ENCODE results near the gene ELMO2. TPM values are rescaled to one million over a fixed set of nuclear protein-coding genes. Genes with fewer than 3 reads are reported as not detected.

ELMO2 gene
- total RNA-seq, 1 donor from 2014 or later = 91.1 TPM

GRCh38 chr20:46375771-46376170 is 30.6 kb downstream of the ELMO2 start:
- no peaks in the 10 kb centered on the region for H3K9me3 Mint-ChIP-seq
- H3K27ac Mint-ChIP-seq = no peak overlapping the region
- H3K4me3 Mint-ChIP-seq = no peak overlapping the region
- peaks cover 6% of the 10 kb centered on the region for H3K4me1 Mint-ChIP-seq (ENCODE audit: low read depth)
- no peaks in the 10 kb centered on the region for H3K27me3 Mint-ChIP-seq (ENCODE audit: insufficient read depth)
- intact Hi-C loops (cut with micrococcal nuclease) = no loop called here
- no peak for DNase-seq (ENCODE audit: low spot score)
- H3K36me3 Mint-ChIP-seq (ENCODE audit: low read depth) = peaks cover 47% of the 10 kb centered on the region

DNA sequence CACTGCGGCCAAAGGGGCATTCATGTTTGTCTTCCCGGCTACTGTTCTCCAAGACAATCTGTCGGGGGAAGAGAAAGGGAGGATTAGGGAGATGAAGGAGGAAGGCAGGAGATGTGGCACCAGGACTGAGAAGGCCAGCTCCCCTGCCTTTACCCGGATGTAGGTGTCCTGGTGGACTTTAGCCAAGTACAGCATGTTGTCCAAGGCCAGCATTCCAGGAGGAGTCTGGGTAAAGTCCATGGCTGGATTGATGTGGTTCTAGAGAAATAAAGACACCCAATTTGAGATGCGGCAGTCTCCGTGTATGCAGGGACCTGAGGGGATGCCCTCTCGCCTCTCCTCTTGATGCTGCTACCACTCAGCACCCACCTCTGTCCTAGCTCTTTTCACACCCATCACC is 32.0 kb downstream of the ELMO2 start:
- intact Hi-C loops (cut with micrococcal nuclease) = no loop called here
- H3K9me3 Mint-ChIP-seq = no peaks in the 10 kb centered on the region
- peaks cover 58% of the 10 kb centered on the region for H3K36me3 Mint-ChIP-seq (ENCODE audit: low read depth)
- H3K27me3 Mint-ChIP-seq (ENCODE audit: insufficient read depth) = no peaks in the 10 kb centered on the region
- peaks cover 9% of the 10 kb centered on the region for H3K4me1 Mint-ChIP-seq (ENCODE audit: low read depth)
- H3K4me3 Mint-ChIP-seq = no peak overlapping the region
- no peak for DNase-seq (ENCODE audit: low spot score)
- H3K27ac Mint-ChIP-seq = no peak overlapping the region

DNA sequence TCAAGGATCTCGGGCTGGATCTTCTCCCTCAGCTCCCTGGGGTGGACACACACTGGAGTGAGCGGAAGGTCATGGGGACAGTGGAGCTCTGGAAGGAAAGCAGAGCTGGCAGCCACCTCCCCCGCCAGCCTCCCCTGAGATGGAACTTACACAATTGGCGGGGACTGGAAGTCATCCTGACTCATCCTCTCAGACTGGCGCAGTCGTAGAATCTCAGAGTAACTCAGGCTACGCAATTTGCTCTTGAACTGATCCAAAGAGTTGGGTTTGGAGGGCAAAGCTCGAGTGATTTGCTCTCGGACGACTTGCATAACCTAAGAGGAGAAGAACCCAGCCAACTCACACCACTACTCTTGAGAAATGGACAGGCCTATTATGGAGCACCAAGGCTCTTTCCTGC is 34.8 kb downstream of the ELMO2 start:
- Mint-ChIP-seq H3K9me3 (no peaks in the 10 kb centered on the region), H3K4me3 (no peak overlapping the region), H3K27me3 (ENCODE audit: insufficient read depth) (no peaks in the 10 kb centered on the region), H3K36me3 (ENCODE audit: low read depth) (peaks cover 70% of the 10 kb centered on the region), H3K27ac (no peak overlapping the region), H3K4me1 (ENCODE audit: low read depth) (peaks cover 27% of the 10 kb centered on the region)
- intact Hi-C loops (cut with micrococcal nuclease) = no loop called here
- DNase-seq (ENCODE audit: low spot score) = no peak

DNA sequence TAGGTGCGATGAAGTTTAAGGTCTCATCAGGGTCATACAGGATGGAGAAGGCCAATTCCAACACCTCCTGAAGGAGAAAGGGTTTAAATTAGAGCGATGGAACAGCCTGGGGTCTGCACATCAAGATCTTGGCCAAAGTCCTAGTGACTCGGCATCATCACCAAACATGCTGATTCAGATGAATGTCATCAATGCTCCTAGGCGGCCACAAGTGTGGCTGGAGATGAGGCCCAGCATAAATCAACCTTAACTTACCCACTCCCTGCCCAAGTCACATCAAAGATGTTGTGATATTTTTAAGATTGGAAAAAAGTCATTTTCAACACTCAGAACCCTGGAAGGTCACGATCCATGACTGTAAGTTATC is 37.5 kb downstream of the ELMO2 start:
- H3K27ac Mint-ChIP-seq = peak overlapping the region; percentile 64
- intact Hi-C loops (cut with micrococcal nuclease) = loop anchor here (10.0 kb wide), 2 partner anchors 574 to 1484 kb away; partner anchors contain the start of genes DNTTIP1, WFDC3 and YWHAB
- H3K36me3 Mint-ChIP-seq (ENCODE audit: low read depth) = peaks cover 71% of the 10 kb centered on the region
- no peaks in the 10 kb centered on the region for H3K27me3 Mint-ChIP-seq (ENCODE audit: insufficient read depth)
- no peak for DNase-seq (ENCODE audit: low spot score)
- H3K4me1 Mint-ChIP-seq (ENCODE audit: low read depth) = peaks cover 43% of the 10 kb centered on the region
- no peaks in the 10 kb centered on the region for H3K9me3 Mint-ChIP-seq
- H3K4me3 Mint-ChIP-seq = no peak overlapping the region

DNA sequence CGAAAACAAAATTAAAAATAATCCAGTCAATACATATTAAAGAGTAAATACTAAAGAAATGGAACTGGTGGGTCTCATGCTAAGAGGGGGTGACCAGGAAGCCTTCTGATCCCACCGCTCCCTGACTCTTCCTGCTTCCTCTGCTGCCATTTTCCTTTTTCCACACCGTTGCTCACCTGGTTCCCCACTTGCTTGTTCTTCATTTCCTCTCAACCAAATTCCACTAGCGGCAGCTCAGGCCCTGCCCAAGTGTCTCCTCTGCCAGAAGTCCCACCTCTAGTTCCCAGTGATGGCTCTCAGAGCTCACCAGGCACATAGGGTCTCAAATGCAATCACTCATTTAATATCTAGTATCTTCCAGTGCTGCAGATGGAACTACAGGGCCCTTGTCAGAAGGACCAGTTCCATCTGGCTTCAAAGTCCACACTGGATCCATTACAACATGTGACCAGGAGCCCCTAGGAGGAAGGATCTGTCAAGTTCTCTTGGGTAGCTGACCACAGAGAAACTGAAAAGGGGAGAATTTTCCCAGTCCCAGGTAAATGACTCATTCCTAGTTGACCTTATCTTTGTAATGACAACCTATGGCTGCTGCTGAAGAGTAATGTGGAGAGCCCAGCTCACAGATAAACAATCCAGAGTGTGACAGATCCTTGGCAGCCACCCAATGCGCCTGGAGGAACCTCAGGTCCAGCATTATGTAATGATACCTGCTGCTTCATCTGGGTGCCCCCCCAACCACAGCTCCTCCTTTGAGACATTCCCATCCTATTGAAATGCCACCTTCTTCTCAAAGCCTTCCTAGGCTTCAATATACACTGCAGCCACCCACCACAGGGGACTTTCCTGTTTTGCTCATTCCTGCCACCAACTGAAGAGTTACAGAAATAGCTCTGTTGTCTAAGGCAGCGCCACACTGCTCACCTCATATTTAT is 38.2 kb downstream of the ELMO2 start:
- H3K36me3 Mint-ChIP-seq (ENCODE audit: low read depth) = peaks cover 75% of the 10 kb centered on the region
- intact Hi-C loops (cut with micrococcal nuclease) = loop anchor here (10.0 kb wide), 2 partner anchors 573 to 1483 kb away; partner anchors contain the start of genes DNTTIP1, WFDC3 and YWHAB
- no peaks in the 10 kb centered on the region for H3K9me3 Mint-ChIP-seq
- no peaks in the 10 kb centered on the region for H3K27me3 Mint-ChIP-seq (ENCODE audit: insufficient read depth)
- DNase-seq (ENCODE audit: low spot score) = no peak
- H3K27ac Mint-ChIP-seq = peak overlapping the region; percentile 64
- peaks cover 49% of the 10 kb centered on the region for H3K4me1 Mint-ChIP-seq (ENCODE audit: low read depth)
- no peak overlapping the region for H3K4me3 Mint-ChIP-seq

- H3K4me3 Mint-ChIP-seq = no peak overlapping the region
- DNase-seq (ENCODE audit: low spot score) = no peak
- no peaks in the 10 kb centered on the region for H3K9me3 Mint-ChIP-seq
- intact Hi-C loops (cut with micrococcal nuclease) = loop anchor here (10.0 kb wide), 2 partner anchors 572 to 1482 kb away; partner anchors contain the start of genes DNTTIP1, WFDC3 and YWHAB
- H3K4me1 Mint-ChIP-seq (ENCODE audit: low read depth) = peaks cover 59% of the 10 kb centered on the region
- H3K27me3 Mint-ChIP-seq (ENCODE audit: insufficient read depth) = no peaks in the 10 kb centered on the region
- peaks cover 69% of the 10 kb centered on the region for H3K36me3 Mint-ChIP-seq (ENCODE audit: low read depth)
- H3K27ac Mint-ChIP-seq = no peak overlapping the region
Observed at GRCh38 chr20:46367234-46367633, 39.2 kb downstream of the ELMO2 start.

GRCh38 chr20:46366826-46367225 is 39.6 kb downstream of the ELMO2 start:
- H3K4me3 Mint-ChIP-seq = no peak overlapping the region
- H3K27ac Mint-ChIP-seq = peak overlapping the region; percentile 35
- H3K27me3 Mint-ChIP-seq (ENCODE audit: insufficient read depth) = no peaks in the 10 kb centered on the region
- H3K4me1 Mint-ChIP-seq (ENCODE audit: low read depth) = peaks cover 62% of the 10 kb centered on the region
- peaks cover 66% of the 10 kb centered on the region for H3K36me3 Mint-ChIP-seq (ENCODE audit: low read depth)
- no peak for DNase-seq (ENCODE audit: low spot score)
- intact Hi-C loops (cut with micrococcal nuclease) = loop anchor here (10.0 kb wide), 2 partner anchors 572 to 1482 kb away; partner anchors contain the start of genes DNTTIP1, WFDC3 and YWHAB
- no peaks in the 10 kb centered on the region for H3K9me3 Mint-ChIP-seq

DNA sequence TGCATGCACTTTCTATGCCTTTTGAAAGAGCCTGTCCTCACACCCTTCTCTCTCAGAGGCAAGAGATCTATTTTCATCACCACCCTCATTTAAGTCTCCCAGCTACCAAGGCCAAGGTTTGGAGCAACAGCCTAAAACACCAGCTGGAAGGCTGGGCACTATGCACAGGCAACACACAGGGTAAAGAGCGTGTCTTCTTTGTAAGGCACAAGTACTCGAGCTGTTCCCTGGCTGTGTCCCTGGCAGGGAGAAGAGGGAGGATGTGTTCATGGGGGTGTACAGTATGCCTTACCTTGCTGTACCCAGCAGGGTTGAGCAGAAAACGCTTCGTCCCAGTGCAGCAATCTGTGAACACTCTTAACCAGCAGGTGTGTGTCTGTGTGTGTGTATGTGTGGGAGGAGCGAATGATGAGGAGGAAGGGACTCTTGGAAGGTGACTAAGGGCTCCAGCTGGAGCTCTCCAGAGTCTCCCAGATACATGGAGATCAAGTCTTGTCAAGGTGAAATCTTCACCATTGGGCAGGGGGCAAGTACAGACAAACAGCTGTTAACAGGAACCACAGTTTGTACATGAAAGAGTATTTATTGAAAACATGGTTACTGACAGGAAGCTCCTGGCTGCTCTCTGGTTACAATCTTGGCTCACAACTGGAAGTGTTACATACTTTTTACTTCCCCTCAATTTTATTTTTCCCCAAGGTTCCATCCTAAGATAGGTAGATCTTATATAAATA is 40.8 kb downstream of the ELMO2 start:
- Mint-ChIP-seq H3K27ac (no peak overlapping the region), H3K4me3 (peak overlapping the region; percentile 13), H3K36me3 (ENCODE audit: low read depth) (peaks cover 61% of the 10 kb centered on the region), H3K9me3 (no peaks in the 10 kb centered on the region), H3K4me1 (ENCODE audit: low read depth) (peaks cover 73% of the 10 kb centered on the region), H3K27me3 (ENCODE audit: insufficient read depth) (no peaks in the 10 kb centered on the region)
- DNase-seq (ENCODE audit: low spot score) = no peak
- intact Hi-C loops (cut with micrococcal nuclease) = loop anchor here (10.0 kb wide), 2 partner anchors 571 to 1481 kb away; partner anchors contain the start of genes DNTTIP1, WFDC3 and YWHAB

DNA sequence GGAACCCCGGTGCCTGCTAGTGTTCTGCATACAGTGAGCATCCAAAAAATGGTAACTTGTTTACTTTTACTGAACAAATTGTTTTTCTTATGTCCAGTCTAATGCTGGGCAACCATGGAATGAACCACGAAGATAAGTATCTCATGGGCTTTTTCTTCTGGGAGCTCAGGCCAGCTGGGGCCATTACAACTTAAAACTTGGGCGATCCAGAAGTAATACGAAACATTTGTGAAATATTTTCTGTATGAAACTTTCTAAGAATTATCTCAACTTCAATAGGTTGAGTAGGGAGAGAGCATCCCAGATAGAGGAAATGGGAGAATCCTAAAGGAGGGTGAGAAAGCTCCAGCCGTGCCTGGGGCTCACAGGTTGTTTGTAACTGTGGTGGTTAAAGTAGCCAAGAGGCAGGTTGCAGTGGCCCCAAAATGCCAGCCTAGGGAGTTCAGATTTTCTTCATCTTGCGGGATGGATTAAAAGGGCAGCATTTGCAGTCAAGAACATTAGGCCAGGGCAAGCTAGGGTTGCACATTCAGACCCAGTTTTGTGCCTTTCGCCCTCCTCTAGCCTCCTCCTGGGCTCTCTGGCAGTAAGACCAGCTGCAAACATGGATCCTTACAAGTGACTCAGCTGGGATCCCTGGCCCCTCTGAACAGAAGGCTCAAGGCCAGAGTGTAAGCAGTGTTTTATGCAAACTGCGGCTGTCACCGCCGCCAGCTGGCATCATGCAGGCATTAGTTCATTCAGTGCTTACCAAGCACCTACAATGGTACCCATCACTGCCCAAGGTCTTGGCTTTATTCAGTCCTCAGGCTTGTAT is 41.5 kb downstream of the ELMO2 start:
- Mint-ChIP-seq H3K4me3 (peak overlapping the region; percentile 93), H3K4me1 (ENCODE audit: low read depth) (peaks cover 73% of the 10 kb centered on the region), H3K9me3 (no peaks in the 10 kb centered on the region), H3K27me3 (ENCODE audit: insufficient read depth) (no peaks in the 10 kb centered on the region), H3K36me3 (ENCODE audit: low read depth) (peaks cover 54% of the 10 kb centered on the region), H3K27ac (peak overlapping the region; percentile 82)
- DNase-seq (ENCODE audit: low spot score) = no peak
- intact Hi-C loops (cut with micrococcal nuclease) = loop anchor here (1.0 to 10.0 kb wide), 10 partner anchors 41 to 1480 kb away; partner anchors contain the start of genes CDH22, DNTTIP1, ELMO2 and TP53RK

DNA sequence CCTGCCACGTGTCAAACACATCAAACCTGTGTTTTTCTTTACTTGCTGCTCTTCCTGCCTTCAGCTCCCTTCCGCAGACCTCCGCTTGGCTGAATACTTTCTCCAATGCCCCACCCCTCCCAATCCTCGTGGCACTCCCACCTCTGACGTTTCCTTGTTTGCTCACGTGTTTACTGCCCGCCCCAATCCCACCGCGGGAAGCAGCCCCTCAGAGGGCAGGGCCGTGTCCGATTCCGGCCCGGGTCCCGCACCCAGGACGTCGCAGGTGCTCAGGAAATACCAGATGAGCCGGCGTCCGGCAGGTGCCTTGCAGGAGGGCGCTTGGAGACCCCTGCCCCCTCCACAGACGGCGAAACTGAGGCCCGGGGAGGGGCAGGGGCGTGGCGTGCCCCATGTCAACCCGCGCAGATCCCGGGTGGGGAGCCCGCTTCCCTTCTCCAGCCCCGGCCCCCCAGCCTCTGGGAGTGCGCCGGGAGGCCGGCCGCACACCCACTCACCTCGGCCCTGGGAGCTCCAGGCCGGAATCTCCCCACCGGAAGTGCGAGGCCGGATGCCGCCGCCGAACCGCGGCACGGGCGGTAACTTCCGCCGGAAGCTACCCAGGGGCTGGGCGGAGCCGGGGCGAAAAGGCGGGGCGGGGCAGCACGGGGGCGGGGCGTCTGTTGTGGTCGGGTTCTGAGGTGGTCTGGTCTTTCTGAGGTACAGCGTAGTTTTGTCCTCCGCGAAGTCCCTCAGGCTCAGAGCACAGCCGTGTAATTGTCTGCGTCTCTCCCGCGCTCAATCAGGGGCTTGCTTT is 42.3 kb downstream of the ELMO2 start:
- DNase-seq (ENCODE audit: low spot score) = peak; percentile 82
- H3K27ac Mint-ChIP-seq = peak overlapping the region; percentile 82
- intact Hi-C loops (cut with micrococcal nuclease) = loop anchor here (1.0 to 10.0 kb wide), 11 partner anchors 14 to 1479 kb away; partner anchors contain the start of genes CDH22, DNTTIP1, ELMO2 and TP53RK
- no peaks in the 10 kb centered on the region for H3K27me3 Mint-ChIP-seq (ENCODE audit: insufficient read depth)
- no peaks in the 10 kb centered on the region for H3K9me3 Mint-ChIP-seq
- peak overlapping the region; percentile 93 for H3K4me3 Mint-ChIP-seq
- peaks cover 52% of the 10 kb centered on the region for H3K36me3 Mint-ChIP-seq (ENCODE audit: low read depth)
- H3K4me1 Mint-ChIP-seq (ENCODE audit: low read depth) = peaks cover 66% of the 10 kb centered on the region

DNA sequence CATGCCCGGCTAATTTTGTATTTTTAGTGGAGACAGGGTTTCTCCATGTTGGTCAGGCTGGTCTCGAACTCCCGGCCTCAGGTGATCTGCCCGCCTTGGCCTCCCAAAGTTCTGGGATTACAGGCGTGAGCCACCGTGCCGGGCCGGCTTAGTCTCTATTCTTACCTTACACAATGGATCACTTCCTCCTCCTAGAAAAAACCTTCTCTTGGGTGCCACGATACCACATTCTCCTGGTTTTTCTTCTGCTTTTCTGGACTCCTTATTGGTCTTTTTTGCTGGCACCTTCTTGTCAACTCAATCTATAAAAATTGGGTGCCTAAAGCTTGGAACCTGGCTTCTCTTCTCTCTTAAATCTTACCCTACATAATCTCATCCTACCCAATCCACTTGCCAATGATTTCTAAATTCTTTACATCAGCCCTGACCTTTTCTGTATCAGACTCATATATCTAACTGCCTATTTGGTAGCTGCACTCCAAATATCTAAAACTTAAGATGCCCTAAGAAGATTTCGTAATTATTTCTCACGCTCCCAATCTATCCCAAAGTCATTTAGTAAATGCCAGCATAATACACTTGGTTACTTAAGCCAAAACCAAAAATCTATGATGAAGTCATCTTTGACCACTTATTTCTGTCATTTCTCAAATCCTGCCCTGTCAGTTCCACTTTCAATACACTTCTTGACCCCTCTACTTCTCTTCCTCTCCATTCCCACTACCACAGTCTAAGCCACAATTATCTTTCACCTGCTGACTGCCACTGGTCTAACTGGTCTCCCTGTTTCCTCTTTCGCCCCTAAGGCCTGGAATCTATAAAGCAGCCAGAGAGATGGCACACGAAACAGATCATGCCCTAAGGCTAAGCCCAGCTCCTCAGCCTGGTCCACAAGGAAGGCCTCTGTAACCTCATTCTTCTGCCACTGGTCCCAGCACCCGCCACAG is 43.2 kb downstream of the ELMO2 start:
- Mint-ChIP-seq H3K4me1 (ENCODE audit: low read depth) (peaks cover 58% of the 10 kb centered on the region), H3K27me3 (ENCODE audit: insufficient read depth) (no peaks in the 10 kb centered on the region), H3K4me3 (peak overlapping the region; percentile 93), H3K9me3 (no peaks in the 10 kb centered on the region), H3K36me3 (ENCODE audit: low read depth) (peaks cover 44% of the 10 kb centered on the region), H3K27ac (peak overlapping the region; percentile 79)
- intact Hi-C loops (cut with micrococcal nuclease) = loop anchor here (1.0 to 10.0 kb wide), 6 partner anchors 13 to 1478 kb away; partner anchors contain the start of genes CDH22, DNTTIP1, WFDC3 and YWHAB
- no peak for DNase-seq (ENCODE audit: low spot score)

Measured in activated T-helper 1 cell treated with anti-CD3 and anti-CD28 coated beads, Interleukin-12 subunit alpha, Interleukin-12 subunit beta, Interleukin-2, Interleukin-4 antibody, amounts not matched to agents 30 ng/mL and 10 ng/mL and 1 ng/mL, durations not matched to agents 14 hours and 24 hours and 36 hours (primary cell).